Caco-2 (cell line): ENCODE results near the gene DNAJA4. TPM values are rescaled to one million over a fixed set of nuclear protein-coding genes. Genes with fewer than 3 reads are reported as not detected.

ENCODE experiments used
- BruUV-seq: library from RNA; stranded (reverse); fragments of 400-500 nt; replicated peaks from 2 replicates; lab custom pipeline; 2021; lab: Mats Ljungman, UMichigan
- CTCF ChIA-PET: fragments of 300-600 bp; sonication (Branson Sonifier 250); formaldehyde crosslinking; loops from one replicate; lab custom pipeline; 2022; ENCODE audit warnings: antibody characterized with exemption; lab: Charles Lee
- POLR2A ChIA-PET: fragments of 300-600 bp; sonication (Branson Sonifier 250); formaldehyde crosslinking; loops from one replicate; lab custom pipeline; 2022; ENCODE audit warnings: antibody characterized with exemption; lab: Charles Lee
- DNase-seq, 2 experiments: peaks; one replicate each; pipeline versions ENCODE4 v3.0.0 to v3.0.0-alpha.2; 2020 to 2022
- H3K27me3 ChIP-seq: replicated peaks from 2 replicates; pipeline ENCODE4 v1.6.0; 2011; ENCODE audit warnings: low read length; ENCODE audit not compliant: control insufficient read depth, insufficient read depth
- H3K36me3 ChIP-seq: 2 replicates; pipeline ENCODE4 v1.5.1; 2011; ENCODE audit warnings: low read length; ENCODE audit not compliant: control insufficient read depth, insufficient read depth
- H3K4me1 ChIP-seq: fragments of 250-450 bp; sonication (Bioruptor Pico); 2 replicates; pipeline ENCODE4 v1.5.1; 2020; ENCODE audit warnings: mild to moderate bottlenecking
- H3K4me3 ChIP-seq: 2 replicates; pipeline ENCODE4 v1.5.1; 2011; ENCODE audit warnings: low read depth, mild to moderate bottlenecking, control low read depth, low read length
- H3K9me3 ChIP-seq: fragments of 250-450 bp; sonication (Bioruptor Pico); 2 replicates; pipeline ENCODE4 v1.5.1; 2020; ENCODE audit warnings: mild to moderate bottlenecking, moderate library complexity
- H3K27ac Mint-ChIP-seq: one replicate; pipeline ENCODE4 v1.8.0; 2022; ENCODE audit warnings: mixed read lengths; ENCODE audit not compliant: unreplicated experiment
- H3K27me3 Mint-ChIP-seq: one replicate; pipeline ENCODE4 v1.8.0; 2022; ENCODE audit warnings: mixed read lengths; ENCODE audit not compliant: insufficient read depth, unreplicated experiment
- H3K36me3 Mint-ChIP-seq: one replicate; pipeline ENCODE4 v1.8.0; 2022; ENCODE audit warnings: mild to moderate bottlenecking, mixed read lengths; ENCODE audit not compliant: insufficient read depth, unreplicated experiment
- H3K4me1 Mint-ChIP-seq: one replicate; pipeline ENCODE4 v1.8.0; 2022; ENCODE audit warnings: low read depth, mixed read lengths; ENCODE audit not compliant: unreplicated experiment
- H3K4me3 Mint-ChIP-seq: one replicate; pipeline ENCODE4 v1.8.0; 2022; ENCODE audit warnings: mild to moderate bottlenecking, moderate library complexity, mixed read lengths; ENCODE audit not compliant: unreplicated experiment
- H3K9me3 Mint-ChIP-seq: one replicate; pipeline ENCODE4 v1.8.0; 2022; ENCODE audit warnings: mixed read lengths; ENCODE audit not compliant: unreplicated experiment
- intact Hi-C: fragments of 100-400 bp; cut with micrococcal nuclease; formaldehyde crosslinking; loops from one replicate; pipeline ENCODE4 v1.10.0; 2022; ENCODE audit not compliant: unreplicated experiment
- total RNA-seq: library from RNA; stranded (reverse); gene quantifications from 2 replicates; pipeline ENCODE4 v1.2.3, GENCODE V29; 2022
- TF ChIP-seq, protein P1 (sequence below), 2 experiments: fragments of 200-600 bp in 1 of 2; IDR thresholded peaks; 1 replicate in 1 of 2; 2 replicates in 1 of 2; pipeline versions ENCODE4 v1.5.1 to v1.8.0; 2011 to 2022; ENCODE audit warnings: antibody characterized with exemption in 1 of 2, control low read depth in 1 of 2, inconsistent platforms in 1 of 2, low read depth in 1 of 2, low read length in 1 of 2, mild to moderate bottlenecking in 1 of 2, moderate library complexity in 1 of 2; ENCODE audit not compliant: insufficient read depth in 1 of 2, severe bottlenecking in 1 of 2, unreplicated experiment in 1 of 2

DNAJA4 gene
- total RNA-seq, 1 experiment from 2014 or later, result 1.1 TPM

DNA sequence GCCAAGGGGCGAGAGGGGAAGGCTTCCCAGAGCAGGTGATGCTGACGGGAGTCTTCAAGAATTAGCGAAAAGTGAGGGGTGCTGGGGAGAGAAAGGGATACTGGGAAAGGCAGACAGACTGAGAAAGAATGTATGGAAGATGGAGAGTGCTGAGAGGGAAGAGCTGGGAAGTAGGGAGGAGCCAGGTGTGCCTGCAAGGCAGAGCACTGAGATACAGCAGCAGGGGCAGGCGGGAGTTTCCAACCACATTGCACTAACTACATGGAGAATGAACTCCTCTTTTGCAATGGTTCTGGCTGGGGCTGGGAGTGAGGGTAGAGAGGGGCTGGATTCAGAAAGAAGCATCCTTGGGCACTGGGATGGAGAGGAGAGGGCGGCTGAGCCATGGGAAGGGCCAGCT is 59.8 kb downstream of the DNAJA4 start:
- TF ChIP-seq, protein P1, sequence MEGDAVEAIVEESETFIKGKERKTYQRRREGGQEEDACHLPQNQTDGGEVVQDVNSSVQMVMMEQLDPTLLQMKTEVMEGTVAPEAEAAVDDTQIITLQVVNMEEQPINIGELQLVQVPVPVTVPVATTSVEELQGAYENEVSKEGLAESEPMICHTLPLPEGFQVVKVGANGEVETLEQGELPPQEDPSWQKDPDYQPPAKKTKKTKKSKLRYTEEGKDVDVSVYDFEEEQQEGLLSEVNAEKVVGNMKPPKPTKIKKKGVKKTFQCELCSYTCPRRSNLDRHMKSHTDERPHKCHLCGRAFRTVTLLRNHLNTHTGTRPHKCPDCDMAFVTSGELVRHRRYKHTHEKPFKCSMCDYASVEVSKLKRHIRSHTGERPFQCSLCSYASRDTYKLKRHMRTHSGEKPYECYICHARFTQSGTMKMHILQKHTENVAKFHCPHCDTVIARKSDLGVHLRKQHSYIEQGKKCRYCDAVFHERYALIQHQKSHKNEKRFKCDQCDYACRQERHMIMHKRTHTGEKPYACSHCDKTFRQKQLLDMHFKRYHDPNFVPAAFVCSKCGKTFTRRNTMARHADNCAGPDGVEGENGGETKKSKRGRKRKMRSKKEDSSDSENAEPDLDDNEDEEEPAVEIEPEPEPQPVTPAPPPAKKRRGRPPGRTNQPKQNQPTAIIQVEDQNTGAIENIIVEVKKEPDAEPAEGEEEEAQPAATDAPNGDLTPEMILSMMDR (IDR thresholded peaks at IDR 0.05; ENCODE audit: insufficient read depth in 1 of 2, low read depth in 1 of 2, low read length in 1 of 2, severe bottlenecking in 1 of 2, unreplicated experiment in 1 of 2), result no peak
- no peaks in the 10 kb centered on the region for H3K9me3 Mint-ChIP-seq
- H3K27ac Mint-ChIP-seq, result no peak overlapping the region
- Histone ChIP-seq H3K27me3 (no peaks in the 10 kb centered on the region), H3K36me3 (no peaks in the 10 kb centered on the region), H3K4me1 (peaks cover 11% of the 10 kb centered on the region), H3K4me3 (no peak overlapping the region), H3K9me3 (no peaks in the 10 kb centered on the region)
- no peaks in the 10 kb centered on the region for H3K36me3 Mint-ChIP-seq
- H3K4me1 Mint-ChIP-seq, result peaks cover 8% of the 10 kb centered on the region
- CTCF ChIA-PET, result interaction anchor here (1.7 kb wide), 1 partner anchor 91 kb away, joined by 3 read pairs; no protein-coding TSS in a partner anchor
- BruUV-seq, result no TSS peak
- intact Hi-C loops, result no loop called here
- H3K4me3 Mint-ChIP-seq, result no peak overlapping the region
- no peaks in the 10 kb centered on the region for H3K27me3 Mint-ChIP-seq
- POLR2A ChIA-PET, result no interaction called here
- DNase-seq, result no peak

DNA sequence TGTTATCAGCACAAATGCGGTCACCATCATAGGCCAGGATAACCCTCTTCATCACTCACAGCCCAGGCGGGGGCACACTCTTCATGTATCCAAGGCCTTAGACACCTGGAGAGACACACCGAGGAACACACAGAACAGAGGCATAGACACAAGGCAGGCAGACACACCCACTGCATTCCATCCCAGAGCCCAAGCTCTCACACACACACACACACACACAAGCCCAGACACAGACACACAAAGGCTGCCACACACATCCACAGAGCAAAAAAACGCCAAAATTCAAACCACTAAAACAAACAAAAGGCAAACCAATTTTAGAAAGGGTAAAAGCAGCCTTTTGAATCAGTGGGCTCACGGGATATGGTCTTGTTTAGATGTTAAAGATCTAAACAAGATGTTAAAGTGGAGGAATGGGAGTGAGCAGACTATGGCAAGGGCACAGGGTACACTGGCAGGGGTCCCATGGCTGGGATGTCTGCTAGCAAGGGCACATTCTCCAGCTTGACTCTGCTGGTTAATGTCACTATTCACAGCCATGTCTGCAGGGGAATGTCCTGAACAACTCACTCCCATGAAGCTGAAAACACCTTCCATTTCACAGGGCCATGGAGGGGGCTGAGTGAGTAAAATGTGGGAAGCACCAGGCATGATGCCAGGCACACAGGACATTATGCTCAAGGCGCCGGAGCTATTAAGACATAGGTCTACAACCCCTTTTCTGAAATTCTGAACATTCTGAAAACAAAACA is 60.9 kb downstream of the DNAJA4 start:
- BruUV-seq, result no TSS peak
- no peak overlapping the region for H3K4me3 Mint-ChIP-seq
- CTCF ChIA-PET, result interaction anchor here (0.5 to 1.7 kb wide), 4 partner anchors 72 to 876 kb away, joined by 3 to 4 read pairs (median 3); no protein-coding TSS in a partner anchor
- peak; percentile 65 to 72 for DNase-seq
- no peaks in the 10 kb centered on the region for H3K36me3 Mint-ChIP-seq
- no peak overlapping the region for H3K27ac Mint-ChIP-seq
- H3K9me3 ChIP-seq, result no peaks in the 10 kb centered on the region
- H3K9me3 Mint-ChIP-seq, result no peaks in the 10 kb centered on the region
- no peaks in the 10 kb centered on the region for H3K27me3 ChIP-seq
- intact Hi-C loops, result no loop called here
- POLR2A ChIA-PET, result no interaction called here
- no peaks in the 10 kb centered on the region for H3K27me3 Mint-ChIP-seq
- no peaks in the 10 kb centered on the region for H3K36me3 ChIP-seq
- peaks cover 8% of the 10 kb centered on the region for H3K4me1 Mint-ChIP-seq
- TF ChIP-seq, protein P1 (IDR thresholded peaks at IDR 0.05; ENCODE audit: insufficient read depth in 1 of 2, low read depth in 1 of 2, low read length in 1 of 2, severe bottlenecking in 1 of 2, unreplicated experiment in 1 of 2), result no peak
- no peak overlapping the region for H3K4me3 ChIP-seq
- H3K4me1 ChIP-seq, result peaks cover 11% of the 10 kb centered on the region

DNA sequence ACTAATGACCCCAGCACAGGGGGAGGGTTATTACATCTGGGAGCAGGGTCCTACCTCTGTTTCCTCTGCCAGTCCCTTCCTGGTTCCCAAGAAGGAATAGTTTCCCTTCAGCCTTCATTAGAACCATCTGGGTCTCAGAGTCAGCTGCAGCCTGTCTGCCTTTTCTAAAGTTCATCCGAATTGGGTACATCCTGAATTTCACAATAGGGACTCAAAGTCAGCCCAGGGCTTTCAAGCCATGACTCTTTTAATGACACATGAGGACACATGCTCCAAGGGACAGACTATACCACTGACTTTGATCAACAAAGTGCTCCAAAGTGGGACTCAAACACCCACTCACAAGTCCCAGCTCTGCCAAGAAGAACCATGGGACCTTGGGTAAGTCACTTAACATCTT is 63.1 kb downstream of the DNAJA4 start:
- Histone ChIP-seq H3K9me3 (no peaks in the 10 kb centered on the region), H3K36me3 (no peaks in the 10 kb centered on the region), H3K4me3 (no peak overlapping the region), H3K4me1 (peaks cover 11% of the 10 kb centered on the region), H3K27me3 (no peaks in the 10 kb centered on the region)
- TF ChIP-seq, protein P1 (IDR thresholded peaks at IDR 0.05; ENCODE audit: insufficient read depth in 1 of 2, low read depth in 1 of 2, low read length in 1 of 2, severe bottlenecking in 1 of 2, unreplicated experiment in 1 of 2), result no peak
- BruUV-seq, result no TSS peak
- Mint-ChIP-seq H3K4me1 (peaks cover 8% of the 10 kb centered on the region), H3K27ac (no peak overlapping the region), H3K36me3 (no peaks in the 10 kb centered on the region), H3K9me3 (no peaks in the 10 kb centered on the region), H3K27me3 (no peaks in the 10 kb centered on the region), H3K4me3 (no peak overlapping the region)
- intact Hi-C loops, result no loop called here
- no peak for DNase-seq
- CTCF ChIA-PET, result no interaction called here
- POLR2A ChIA-PET, result no interaction called here
